GM18858 (cell line): ENCODE measurements around the gene TNFRSF14.
A peak's percentile ranks its signal among the peaks of the same experiment; 100 is the strongest.
"Not testable (repeated sequence)": the region's sequence is repeated elsewhere in the genome, so short reads cannot be mapped to it uniquely, and the experiment has no call there.

Source experiments
- ATAC-seq: cut with Tn5 transposase; IDR thresholded peaks from one replicate; pipeline ENCODE4 v1.9.1; 2021; ENCODE audit not compliant: unreplicated experiment

TNFRSF14 gene

DNA sequence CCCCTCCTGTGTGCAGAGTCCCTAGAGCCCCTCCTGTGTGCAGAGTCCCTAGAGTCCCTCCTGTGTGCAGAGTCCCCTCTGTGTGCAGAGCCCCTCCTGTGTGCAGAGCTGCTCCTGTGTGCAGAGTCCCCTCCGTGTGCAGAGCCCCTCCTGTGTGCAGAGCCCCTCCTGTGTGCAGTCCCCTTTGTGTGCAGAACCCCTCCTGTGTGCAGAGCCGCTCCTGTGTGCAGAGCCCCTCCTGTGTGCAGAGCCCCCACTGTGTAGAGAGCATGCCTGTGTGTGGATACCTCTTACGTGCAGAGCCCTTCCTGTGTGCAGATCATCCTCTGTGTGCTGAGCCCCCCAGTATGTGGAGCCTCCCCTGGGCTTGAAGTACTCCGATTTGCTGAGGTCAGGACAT lies 17.8 kb upstream of the TNFRSF14 start:
- no peak for ATAC-seq

DNA sequence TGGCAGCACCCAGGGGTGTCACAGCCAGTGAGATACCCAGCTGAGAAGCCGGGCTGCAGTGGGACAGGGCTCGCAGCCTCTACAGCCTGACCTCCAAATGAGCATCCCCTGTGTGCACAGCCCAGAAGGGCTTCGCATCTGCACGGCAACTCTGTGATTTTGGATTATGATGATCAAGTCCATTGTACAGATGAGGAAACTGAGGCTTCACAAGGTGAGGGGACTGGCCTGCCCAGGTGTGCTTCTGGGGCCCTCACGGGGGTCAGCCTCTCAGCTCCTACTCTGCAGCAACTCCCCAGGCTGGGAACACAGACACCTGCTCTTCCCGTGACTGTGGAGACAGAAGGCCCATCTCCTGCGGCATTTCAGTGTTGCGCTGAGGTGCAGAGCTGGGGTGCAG lies 17.3 kb upstream of the TNFRSF14 start:
- no peak for ATAC-seq

DNA sequence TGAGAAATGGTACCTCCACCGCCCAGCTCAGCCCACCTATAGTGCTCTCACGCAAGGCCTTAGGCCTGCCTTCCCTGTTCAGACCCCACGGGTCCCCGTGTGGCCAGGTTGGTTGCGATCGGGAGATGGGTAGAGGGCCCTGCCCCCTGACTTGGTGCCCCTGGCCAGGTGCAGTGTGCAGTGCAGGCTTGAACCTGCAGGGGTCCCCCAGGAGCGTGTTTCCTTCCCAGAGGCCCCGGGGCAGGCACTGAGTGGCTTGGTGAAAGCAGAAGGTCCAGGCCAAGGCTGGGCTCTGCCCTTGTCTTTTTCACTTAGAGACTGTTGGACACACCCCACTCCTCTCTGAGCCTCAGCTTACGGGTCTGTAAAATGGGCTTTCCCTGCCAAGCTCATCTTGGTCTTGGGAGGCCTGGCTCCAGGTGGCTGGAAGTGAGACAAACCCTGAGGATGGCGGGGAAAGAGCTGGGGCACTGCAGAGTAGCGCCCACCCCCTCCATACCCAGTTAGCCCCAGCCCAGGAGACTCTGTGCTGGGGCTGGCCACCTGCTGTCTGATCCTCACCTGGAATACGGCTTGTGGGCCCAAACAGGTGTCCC lies 16.8 kb upstream of the TNFRSF14 start:
- no peak for ATAC-seq

DNA sequence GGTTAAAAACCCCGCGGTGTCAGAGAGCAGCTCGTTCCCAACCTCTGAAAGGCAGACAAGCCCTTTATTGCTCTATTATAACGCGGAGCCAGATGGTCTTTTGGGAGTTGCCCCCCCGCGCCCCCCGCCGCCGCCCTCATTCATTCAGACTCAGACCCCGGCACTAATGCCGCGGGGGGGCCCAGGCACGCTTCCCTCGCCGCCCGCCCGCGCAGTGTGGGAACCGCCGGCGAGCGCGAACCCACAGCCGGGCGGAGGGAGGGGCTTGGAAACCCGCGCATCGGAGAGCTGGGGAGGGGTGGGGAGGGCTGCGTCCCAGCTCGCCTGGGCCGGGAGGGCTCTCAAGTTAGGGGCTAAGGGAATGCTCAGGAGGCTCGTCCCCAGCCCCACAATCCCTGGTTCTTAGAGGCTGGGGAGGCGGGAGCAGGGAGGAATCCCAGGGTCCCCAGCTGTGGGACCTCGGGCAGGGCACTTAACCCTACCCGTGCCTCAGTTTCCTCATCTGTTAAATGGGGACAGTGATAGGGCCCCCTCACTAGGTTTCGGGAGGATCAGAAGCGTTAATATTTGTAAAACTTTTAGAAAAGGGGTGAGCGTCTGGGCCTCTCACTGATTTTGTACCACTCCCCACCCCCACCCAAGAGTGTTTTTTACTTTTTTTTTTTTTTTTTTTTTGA lies 15.2 kb upstream of the TNFRSF14 start:
- ATAC-seq = no peak

DNA sequence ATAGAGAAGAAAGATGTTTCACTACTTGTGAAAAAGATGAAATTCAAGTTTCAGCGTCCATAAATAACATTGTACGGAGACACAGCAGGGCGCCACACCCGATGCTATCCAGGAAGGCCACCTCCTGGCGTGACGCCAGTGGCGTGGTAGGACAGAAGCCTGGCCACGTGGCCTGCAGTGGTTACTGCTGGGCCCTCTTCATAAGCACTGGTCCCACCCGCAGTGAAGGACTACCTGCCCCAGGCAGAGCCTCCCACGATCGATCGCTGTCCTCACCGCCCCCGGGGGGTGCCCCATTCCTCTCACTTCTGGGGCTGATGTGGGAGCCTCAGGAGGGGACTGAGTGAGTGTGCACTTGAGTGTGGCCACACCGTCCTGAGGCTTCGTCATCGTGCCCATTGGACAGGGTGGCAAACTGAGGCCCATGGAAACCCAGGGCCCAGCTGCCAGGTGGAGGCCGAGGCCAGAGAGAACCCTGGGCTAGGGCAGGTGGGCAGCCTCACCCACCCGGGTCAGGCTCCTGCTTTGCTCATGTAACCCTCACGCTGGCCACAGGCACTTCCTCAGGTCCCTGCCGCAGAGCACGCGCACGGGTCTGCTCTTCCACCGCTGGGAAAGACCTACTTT lies 14.4 kb upstream of the TNFRSF14 start:
- no peak for ATAC-seq

DNA sequence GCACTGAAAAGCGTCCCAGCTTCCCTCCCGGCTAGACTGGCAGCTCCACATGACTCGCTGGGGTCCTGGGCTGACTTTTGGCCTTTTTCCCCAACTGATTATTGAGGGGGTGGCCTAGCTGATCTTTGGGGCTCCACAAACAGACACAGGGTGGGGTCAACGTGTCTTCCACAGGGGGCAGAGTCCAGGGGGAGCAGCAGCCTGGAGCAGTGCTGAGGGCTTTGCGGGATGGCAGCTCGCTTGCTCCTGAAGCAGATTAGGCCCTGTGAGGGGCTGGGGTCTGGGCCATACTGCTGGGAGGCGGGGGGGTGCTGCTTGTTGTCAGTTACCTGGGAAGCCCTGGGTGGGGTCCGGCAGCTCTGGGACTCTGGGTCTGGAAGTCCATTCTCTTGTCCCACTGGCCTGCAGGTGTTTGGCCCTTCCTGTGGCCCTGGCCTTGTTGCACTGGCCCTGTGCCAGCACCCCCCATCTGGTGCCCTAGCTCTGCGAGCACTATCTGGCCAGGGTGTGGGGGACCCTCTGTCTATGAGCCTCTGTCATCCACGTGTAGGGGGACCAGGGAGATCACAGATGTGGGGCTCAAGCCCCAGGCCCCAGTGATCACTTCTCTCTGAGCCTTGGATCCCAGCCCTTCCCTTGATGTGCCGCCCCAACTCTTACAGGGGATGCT lies 13.8 kb upstream of the TNFRSF14 start:
- ATAC-seq = no peak

DNA sequence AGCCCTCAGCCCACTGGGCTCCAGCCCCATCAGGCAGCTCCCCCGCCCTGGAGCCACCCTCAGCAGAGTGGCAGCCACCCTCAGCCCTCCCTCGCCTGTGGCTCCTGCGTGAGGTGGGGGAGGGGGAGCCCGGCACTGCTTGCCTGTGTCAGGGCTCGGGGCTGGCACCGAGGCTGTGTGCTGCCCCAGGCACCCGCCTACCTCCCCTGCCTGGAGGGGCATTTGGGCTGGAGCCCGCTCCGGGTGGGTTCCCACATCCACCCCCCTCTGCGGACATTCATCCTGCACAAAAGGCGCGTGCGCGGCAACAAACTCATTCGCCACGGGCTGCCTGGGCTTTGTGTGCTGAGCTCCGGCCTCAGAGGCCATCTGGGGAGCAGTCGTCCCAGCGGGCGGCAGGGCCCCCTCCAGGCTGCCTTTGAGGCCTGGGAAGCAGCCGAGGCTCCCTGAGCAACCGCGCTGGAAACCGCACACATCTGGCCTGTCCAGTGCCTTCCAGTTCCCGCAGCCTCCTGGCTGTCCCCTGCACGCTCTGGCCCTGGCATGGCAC lies 12.6 kb upstream of the TNFRSF14 start:
- ATAC-seq = no peak

DNA sequence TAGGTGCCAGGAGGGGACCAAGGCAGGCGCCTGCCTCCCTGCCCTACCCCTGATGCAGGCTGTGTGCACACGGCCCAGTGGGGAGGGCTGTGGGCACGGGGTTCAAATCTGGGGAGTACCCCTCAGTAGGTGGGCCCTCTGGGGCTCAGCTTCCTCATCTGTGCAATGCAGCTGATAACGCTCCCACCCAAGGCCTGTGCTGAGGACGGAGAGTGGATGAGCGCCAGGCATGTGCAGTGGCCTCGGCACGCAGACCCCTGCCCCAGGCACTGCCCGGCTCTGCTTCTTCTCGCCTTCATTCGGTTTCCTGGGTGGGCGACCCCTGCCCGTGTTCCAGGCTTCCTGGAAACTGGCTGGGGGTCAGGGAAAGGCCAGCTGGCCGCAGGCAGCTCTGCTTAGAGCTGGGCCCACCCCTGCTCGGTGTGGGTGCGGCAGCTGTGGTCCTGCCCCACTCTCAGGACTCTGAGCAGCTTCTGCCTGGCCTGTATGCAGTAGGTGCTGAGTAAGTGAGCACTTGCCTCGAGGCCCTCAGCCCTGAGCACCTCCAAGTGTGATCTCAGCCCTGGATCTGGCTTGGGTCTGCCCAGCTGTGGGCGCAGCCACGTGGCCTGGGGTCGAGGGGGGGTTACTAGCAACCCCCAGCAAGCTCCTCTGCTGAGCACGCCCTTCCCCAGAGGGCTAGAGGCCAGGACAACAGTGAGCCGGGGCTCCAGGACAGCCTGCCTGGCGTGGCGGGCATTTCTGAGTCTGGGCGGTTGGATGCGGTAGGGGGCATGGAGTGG lies 11.9 kb upstream of the TNFRSF14 start:
- no peak for ATAC-seq

DNA sequence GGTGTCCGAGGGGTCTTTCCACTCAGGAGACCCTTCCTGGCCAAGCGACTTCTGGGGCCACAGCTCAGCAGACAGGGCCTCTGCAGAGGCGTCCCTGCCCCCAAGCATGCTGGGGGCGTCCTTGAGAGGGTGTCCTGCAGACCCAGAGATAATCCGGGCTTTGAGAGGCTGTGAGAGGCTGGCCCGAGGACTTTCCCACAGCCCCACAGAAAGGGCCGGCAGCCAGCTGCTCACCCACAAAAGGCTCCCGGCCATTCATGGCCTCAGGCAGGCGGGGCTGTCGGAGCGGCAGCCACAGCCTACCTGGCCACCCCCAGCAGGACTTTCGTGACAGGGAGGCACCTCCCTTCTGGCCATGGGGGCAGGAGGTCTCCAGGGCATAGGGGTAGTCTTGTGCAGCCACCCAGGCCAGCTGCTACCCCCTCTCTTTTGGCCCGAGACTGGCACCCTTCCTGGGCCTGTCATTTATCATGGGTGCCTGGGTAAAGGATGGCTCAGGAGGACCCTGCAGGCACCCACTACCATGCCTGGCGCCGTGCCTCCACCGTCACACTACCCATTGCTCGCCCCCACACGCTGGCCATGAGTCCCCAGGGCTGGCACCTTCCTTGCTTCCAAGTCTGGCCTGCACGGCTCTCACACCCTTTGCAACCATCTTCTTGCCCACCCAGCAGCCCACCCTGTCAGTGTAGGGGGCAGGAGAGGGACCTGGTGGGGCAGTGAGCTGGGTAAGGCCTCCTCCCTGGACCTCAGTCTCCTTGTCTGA lies 11.1 kb upstream of the TNFRSF14 start:
- ATAC-seq = no peak

DNA sequence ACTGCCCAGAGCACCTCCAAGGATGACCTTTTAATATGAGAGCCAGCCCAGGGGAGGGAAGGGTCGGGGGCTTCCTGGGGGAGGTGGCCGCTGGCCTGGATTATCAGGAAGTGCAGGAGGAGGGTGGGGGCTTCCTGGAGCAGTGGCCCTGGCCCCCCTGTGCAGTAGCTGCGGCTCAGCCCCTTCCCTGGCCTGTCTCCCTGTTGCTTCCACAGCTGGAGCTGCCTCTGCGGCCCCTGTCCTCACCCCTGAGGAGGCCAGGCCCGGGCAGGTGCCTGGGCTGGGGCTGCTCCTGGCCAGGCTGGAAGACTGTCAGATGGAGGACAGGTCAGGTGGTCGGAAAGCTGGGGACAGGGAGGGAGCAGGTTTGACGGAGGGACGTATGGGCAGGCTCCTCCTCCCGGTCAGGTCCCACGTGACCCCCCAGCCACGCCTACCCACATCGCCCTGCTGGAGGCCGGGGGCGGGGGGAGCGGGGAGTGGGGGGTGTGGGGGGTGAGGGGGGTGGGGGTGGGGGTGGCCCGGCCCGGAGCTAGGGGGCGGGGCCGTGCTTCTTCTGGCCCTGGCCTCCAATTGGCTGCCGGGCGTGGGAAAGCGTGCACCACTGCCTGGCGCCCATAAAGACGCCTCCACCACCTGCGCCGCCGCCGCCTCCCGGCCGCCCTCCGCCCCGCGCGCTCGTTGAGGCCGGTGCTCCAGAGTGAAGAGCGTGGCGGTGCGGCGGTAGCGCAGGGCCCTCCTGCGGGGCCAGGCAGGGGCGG lies 10.2 kb upstream of the TNFRSF14 start:
- ATAC-seq = no peak

DNA sequence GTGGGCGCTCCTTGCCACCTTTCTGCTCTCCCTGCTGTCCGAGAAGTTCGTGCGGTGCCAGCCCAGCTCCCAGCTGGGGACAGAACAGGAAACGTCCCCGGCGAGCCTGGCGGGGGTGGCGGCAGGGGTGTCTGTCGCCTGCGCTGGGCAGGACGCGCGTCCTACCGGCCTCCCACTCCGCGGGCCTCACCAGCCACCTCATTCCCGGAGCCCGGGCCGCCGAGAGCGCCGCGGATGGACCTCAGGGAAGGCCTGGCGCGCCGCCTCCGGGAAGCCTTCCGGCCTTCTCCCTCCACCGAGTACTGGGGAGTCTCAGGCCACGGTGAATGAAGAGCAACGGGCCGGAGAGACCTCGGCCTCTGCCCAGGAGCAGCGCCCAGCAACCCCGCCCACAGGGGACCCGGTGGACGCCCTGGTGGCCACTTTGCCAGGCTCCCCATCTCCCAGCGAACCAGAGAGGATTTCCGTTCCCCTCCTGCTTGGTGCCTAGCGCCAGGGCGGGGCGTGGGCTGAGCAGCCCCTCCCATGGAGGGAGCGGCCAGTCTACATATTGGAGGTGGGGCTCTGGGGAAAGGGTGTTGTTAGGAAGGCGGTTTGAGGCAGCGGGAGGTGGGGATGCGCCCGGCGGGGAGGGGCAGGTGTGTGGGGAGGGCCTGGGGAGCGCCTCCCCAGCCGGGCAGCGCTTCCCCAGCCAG lies 9.5 kb upstream of the TNFRSF14 start:
- ATAC-seq = no peak

DNA sequence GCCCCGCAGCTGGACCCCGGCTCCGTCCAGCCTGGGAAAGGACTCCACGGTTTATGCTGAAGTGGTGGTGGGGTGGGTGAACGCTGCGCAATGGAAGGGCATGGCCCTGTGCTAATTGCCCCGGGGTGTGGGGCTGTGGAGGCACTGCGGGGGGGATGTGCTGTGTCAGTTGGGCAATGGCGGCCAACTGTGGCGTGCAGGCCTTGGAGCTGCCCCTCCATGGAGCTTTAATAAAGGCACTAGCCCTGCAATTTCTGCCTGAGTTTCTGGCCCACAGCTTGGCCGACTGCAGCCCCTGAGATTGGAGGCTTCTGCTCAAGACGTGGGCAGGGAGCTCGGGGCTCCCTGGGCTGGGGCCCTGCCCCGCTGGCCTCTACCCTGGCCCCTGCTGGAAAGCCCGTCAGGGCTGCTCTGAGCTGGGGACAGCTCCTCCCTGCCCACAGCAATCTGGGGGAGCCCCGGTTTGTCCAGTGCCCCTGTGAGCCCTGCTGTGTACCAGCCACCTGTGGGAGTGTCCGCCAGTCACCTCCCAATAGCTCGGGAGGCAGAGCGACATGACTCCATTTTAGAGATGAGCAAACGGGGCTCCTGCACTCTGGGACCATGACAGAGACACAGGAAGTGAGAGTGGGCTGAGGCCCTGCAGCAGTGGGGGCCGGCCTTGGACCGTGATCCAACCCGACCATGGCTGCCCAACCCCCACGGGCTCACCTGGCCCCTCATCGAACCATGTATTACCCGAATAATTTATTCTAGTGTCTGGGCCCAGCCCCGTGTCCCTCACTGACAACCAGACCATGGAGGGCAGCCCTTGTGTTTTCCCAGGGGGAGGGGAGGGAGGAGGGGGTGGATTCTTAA lies 8.7 kb upstream of the TNFRSF14 start:
- no peak for ATAC-seq

DNA sequence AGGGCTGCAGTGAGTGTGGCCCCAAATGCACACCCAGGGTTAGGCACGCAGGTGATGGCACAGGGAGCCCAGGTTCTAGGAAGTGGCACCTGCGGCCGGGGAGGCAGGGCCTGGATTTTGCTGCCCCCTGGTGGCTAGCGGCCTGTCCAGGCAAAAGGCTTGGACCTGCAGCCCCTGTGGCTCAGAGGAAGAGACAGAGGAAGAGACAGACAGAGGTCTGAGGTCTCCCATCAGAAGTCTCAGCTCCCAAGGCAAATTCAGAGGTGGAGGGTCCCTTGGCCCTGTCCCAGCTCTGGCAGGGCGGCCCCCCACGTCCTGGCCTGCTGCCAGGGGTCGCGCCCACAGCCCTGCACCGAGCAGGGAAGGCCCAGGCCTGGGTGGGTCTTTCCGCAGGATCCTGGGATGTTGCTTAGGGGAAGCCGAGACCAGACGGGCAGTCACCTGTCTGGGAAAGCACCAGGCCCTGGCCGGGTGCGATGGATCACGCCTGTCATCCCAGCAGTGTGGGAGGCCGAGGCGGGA lies 8.0 kb upstream of the TNFRSF14 start:
- ATAC-seq = peak; percentile 28

DNA sequence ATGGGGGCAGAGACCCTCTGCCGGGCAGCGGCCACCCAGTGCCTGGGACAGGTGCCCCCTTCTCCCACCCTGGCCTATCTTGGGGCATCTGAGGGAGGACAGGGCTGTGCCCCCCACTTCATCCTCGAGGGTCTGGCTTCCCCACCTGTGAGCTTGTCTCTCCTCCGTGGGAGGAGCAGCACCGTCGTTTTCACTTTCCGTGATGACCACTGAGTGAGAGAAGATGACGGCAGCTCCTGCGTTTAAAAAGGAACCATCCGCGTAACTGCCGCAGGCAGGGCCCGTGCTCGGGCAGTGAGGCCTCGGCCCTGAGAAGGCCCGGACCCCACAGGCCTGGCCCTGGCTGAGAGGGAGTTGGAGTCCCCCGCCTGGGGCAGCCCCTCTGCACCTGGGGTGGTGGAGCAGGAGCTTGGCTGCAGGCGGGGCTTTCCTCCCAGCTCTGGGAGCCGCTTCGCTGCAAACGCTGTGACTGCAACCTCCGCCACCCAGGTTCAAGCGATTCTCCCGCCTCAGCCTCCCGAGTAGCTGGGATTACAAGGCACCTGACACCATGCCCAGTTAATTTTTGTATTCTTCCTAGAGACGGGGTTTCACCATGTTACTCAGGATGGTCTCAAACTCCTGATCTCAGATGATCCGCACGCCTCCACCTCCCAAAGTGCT lies 6.7 kb upstream of the TNFRSF14 start:
- not testable (repeated sequence) for ATAC-seq

DNA sequence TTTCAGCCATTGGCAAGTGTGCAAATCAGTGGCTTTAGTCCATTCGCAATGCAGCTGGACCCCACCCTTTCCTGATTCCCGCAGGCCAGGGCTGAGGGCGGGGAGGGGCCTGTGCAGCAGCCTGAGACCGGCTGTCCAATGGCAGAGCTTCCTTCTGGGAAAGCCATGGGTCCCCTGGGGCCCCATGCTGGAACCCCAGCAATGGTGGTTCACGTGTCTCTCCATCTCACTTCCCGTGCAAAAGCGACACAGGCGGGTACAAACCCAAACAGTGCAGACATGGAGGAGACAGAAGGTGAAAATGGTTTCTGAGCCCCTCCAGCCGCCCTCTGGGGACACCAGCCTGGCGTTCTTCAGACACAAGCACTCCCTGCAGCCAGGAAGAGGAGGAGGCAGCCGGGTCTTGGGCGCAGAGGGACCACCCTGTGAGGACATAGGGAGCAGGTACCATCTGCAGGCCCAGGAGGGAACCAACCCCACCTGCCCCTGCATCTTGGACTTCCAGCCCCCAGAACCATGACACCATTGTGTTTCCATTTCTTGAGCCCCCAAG lies 5.8 kb upstream of the TNFRSF14 start:
- ATAC-seq = not testable (repeated sequence)

DNA sequence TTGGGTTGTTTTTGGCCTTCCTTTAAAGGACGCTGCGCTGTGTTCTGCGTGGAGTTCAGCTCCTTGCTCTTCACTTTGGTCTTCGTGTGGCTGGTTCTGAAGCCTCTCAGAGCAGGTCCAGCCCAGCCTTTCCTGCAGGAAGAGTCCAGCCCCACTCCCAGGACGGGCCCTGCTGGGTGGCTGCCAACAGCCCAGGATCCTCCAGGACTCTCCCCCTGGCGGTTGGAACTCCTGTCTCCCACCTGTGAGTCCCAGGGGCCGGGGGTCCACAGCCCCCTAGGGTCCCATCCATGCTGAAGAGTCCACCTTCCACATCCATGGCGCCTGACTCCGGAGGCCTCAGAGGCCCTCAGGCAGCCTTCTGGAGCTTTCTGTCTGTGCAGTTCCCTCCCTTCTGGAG lies 4.6 kb upstream of the TNFRSF14 start:
- ATAC-seq = not testable (repeated sequence)

DNA sequence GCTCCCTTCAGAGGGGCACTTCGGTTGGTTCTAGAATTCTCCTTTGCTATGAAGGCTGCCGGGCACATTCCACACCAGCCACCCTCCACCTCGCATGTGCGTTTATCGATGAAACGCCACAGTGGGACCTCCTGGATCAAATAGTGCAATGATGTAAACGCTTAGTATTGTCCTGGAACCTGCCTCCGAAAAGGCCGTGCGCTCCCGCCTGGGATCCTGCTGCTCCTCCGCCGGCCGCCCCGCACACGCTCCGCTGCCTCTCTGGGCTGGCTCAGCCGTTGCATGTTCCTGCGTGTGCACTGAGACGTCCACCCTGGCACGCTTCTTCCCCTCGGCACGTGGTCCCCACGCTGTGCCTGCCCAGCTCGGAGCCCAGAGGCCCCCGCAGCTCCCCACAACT lies 4.0 kb upstream of the TNFRSF14 start:
- no peak for ATAC-seq
